HG02571 (cell line): ENCODE results near the gene SLC44A4.
"Not testable (repeated sequence)": the region's sequence is repeated elsewhere in the genome, so short reads cannot be mapped to it uniquely, and the experiment has no call there.

Source experiments
- ATAC-seq: cut with Tn5 transposase; IDR thresholded peaks from one replicate; pipeline ENCODE4 v1.9.1; 2021; ENCODE audit warnings: mild to moderate bottlenecking, moderate library complexity; ENCODE audit not compliant: unreplicated experiment

The SLC44A4 gene

DNA sequence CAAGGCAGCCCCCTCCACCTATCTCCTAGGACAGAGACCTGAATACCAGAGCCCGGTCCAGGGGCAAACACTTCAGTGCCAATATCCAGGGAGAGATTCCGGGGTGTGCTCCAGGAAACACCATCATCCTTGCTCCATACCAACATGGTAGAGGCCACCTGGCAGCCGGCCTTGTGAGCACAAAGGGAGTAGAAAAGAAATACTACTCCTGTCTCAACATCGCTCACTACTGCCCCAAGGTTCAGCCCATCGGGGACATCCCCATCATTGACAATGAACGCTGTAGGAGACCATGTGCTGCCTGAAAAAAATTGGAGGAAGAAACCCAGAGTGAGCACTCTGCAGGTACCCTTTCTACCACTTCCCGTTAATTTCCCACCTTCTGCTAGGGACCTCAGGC is 17.6 kb downstream of the SLC44A4 start:
- ATAC-seq: no peak

DNA sequence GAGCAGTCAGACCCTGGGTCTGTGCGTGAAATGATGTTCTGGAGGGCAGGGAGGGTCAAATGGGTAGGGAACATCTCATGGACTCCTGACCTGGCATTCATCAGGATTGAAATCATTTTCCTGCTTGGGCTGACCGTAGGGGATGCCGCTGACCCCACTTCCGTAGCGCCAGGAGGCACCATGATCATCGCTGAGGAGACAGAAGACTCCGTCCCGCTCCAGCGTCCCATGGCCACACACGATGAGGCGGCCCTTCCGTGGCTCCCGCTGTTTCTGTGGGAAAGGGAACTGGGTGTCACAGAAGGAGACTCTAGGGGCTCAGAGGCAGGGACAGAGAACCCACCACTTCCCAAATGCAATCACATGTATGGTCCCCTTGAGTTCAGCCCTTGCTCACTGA is 18.4 kb downstream of the SLC44A4 start:
- ATAC-seq: no peak

DNA sequence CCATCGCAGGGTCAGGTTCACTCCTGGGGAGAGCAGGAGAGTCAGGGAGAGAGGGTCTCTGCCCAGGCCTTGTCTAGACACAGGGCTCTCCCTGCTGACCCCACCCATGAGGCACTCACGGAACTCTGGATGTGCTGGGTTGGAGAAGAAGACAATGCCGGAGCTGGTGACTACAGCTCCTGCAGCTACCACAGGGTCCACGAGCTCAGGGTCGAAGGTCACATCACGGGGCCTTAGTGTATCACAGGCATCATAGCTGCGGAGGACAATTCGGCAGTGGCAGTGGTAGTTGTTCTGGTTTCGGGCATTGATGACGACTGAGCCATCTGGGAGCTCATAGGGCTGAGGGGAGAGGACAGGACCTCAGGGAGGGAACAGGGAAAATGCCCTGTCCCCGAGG is 18.9 kb downstream of the SLC44A4 start:
- ATAC-seq: no peak

GRCh38 chr6:31858707-31859106 is 20.1 kb downstream of the SLC44A4 start:
- ATAC-seq: no peak

DNA sequence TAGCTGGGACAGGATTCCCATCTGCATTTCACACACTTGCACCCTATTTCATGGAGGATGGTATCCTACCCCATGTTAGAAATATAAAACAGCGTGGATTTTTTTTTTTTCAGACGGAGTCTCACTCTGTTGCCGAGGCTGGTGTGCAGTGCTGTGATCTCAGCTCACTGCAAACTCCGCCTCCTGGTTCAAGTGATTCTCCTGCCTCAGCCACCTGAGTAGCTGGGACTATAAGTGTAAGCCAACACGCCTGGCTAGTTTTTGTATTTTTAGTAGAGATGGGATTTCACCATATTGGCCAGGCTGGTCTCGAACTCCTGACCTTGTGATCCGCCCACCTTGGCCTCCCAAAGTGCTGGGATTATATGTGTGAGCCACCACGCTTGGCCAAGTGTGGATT is 21.0 kb downstream of the SLC44A4 start:
- ATAC-seq: not testable (repeated sequence)

DNA sequence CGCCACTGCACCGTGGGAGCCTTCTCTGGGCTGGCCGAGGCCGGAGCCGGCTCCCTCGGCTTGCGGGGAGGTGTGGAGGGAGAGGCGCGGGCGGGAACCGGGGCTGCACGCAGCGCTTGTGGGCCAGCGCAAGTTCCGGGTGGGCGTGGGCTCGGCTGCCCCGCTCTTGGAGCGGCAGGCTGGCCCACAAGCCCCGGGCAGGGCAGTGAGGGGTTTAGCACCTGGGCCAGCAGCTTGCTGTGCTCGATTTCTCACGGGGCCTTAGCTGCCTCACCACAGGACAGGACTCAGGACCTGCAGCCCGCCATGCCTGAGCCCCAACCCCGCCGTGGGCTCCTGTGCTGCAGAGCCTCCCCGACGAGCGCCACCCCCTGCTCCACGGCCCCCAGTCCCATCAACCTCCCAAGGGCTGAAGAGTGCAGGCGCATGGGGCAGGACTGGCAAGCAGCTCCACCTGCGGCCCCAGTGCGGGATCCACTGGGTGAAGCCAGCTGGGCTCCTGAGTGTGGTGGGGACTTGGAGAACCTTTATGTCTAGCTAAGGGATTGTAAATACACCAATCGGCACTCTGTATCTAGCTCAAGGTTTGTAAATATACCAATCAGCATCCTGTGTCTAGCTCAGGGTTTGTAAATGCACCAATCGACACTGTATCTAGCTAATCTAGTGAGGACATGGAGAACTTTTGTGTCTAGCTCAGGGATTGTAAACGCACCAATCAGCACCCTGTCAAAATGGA is 26.6 kb downstream of the SLC44A4 start:
- ATAC-seq: not testable (repeated sequence)

- no peak for ATAC-seq
Observed at GRCh38 chr6:31851485-31851832, 27.3 kb downstream of the SLC44A4 start.

- ATAC-seq: no peak
Observed at GRCh38 chr6:31850765-31851484, 27.9 kb downstream of the SLC44A4 start.

GRCh38 chr6:31847276-31847978 is 31.4 kb downstream of the SLC44A4 start:
- ATAC-seq: no peak

DNA sequence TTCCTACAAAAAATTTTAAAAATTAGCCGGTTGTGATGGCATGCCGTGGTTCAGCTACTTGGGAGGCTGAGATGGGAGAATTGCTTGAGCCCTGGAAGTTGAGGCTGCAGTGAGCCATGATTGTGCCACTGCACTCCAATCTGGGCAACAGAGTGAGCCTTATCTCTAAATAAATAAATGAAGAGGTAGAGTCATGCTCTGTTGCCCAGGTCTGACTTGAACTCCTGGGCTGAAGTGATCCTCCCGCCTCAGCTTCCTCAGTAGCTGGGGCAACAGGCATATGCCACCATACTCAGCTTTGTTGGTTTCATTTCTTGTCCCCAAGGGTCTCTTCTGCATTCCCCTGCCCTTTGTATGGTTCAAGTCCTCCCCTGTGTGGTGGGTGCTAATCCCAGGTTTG is 34.3 kb downstream of the SLC44A4 start:
- no peak for ATAC-seq

- ATAC-seq: no peak
Observed at GRCh38 chr6:31842053-31842452, 36.7 kb downstream of the SLC44A4 start.

- not testable (repeated sequence) for ATAC-seq
Observed at GRCh38 chr6:31839779-31840126, 39.0 kb downstream of the SLC44A4 start.

- ATAC-seq: no peak
Observed at GRCh38 chr6:31838968-31839367, 39.8 kb downstream of the SLC44A4 start.

GRCh38 chr6:31838114-31838553 is 40.7 kb downstream of the SLC44A4 start:
- ATAC-seq: not testable (repeated sequence)

GRCh38 chr6:31837369-31838113 is 41.3 kb downstream of the SLC44A4 start:
- ATAC-seq: no peak

DNA sequence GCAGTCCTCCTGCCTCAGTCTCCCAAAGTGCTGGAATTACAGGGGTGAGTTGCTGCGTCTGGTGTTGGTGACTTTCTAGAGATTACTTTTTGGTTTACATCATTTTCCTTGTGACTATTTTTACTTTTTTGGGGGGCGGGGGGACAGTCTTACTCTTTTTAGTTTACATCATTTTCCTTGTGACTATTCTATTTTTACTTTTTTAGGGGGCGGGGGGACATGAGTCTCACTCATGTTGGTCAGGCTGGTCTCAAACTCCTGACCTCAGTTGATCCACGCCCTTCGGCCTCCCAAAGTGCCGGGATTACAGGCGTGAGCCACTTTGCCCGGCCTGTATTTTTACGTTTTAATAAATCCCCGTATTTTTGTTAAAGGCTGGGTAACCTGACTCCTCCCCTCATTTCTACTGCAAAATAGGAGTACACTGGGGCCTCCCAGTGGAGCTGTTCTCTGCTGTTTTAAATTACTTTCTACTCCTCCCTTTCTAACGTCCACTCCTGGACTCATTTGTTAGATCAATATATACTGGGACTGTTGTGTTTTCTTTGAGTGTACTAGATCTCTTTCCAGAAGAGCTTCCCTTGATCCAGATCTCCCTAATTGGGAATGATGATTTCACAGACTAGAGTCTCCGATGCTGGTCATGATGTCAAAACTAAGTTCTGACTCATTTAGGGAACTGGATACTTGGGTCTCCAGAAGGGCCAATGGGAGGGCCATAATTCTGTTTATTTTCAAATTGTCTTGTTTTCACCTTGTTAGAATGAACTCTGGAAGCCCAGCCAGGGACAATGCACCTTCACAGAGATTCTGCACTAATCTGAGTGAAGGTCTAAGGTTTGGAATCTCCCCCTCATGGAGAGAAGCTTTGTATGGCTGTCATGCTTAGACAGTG is 42.1 kb downstream of the SLC44A4 start:
- ATAC-seq: no peak

DNA sequence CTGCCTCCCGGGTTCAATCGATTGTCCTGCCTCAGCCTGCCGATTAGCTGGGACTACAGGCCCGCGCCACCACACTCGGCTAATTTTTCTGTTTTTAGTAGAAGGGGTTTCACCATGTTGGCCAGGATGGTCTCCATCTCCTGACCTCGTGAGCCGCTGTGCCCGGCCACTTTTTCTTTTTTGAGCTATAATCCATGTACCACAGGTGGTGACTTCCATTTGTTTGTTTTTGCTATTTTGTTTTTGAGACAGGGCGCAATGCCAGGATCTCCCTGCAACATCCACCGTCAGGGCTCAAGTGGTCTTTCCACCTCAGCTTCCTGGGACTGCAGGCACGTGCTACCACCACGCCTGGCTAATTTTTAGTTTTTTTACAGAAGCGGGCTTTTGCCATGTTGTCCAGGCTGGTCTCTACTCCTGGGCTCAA is 42.7 kb downstream of the SLC44A4 start:
- no peak for ATAC-seq

- peak; percentile 45 for ATAC-seq
Observed at GRCh38 chr6:31834367-31835250, 44.2 kb downstream of the SLC44A4 start.
